IMR-90 (cell line): Measurements from ENCODE around the gene EXOC3L2. TPM values are rescaled to one million over a fixed set of nuclear protein-coding genes. Genes with fewer than 3 reads are reported as not detected.

Experiments used
- ATAC-seq: fragments of 200-7000 bp; cut with Tn5 transposase; 2 replicates; pipeline ENCODE4 v1.9.1; 2020; ENCODE audit warnings: low read depth, mild to moderate bottlenecking, moderate library complexity
- BruUV-seq: library from RNA; stranded (reverse); fragments of 400-500 nt; replicated peaks from 2 replicates; lab custom pipeline; 2021; lab: Mats Ljungman, UMichigan
- CTCF ChIA-PET: fragments of 300-600 bp; formaldehyde crosslinking; extraction: SDS; loops from one replicate; lab custom pipeline; 2021; ENCODE audit warnings: antibody characterized with exemption; lab: Yijun Ruan, JAX
- POLR2A ChIA-PET: fragments of 300-600 bp; sonication (Branson Sonifier 250); formaldehyde crosslinking; loops from one replicate; lab custom pipeline; 2022; ENCODE audit warnings: antibody characterized with exemption; ENCODE audit not compliant: unreplicated experiment; lab: Charles Lee
- DNase-seq: peaks from one replicate; pipeline ENCODE4 v3.0.0; 2013
- H2AFZ ChIP-seq: replicated peaks from 2 replicates; pipeline ENCODE3; 2013; ENCODE audit warnings: low read length, mild to moderate bottlenecking; ENCODE audit not compliant: poor library complexity
- H2AK5ac ChIP-seq: 2 replicates; pipeline ENCODE4 v1.6.1; 2013; ENCODE audit warnings: low read depth, low read length, inconsistent platforms
- H2AK9ac ChIP-seq: replicated peaks from 2 replicates; pipeline ENCODE3; 2013; ENCODE audit warnings: mild to moderate bottlenecking, low read depth, low read length, moderate library complexity; ENCODE audit not compliant: poor library complexity
- H2BK120ac ChIP-seq: 2 replicates; pipeline ENCODE4 v1.6.1; 2013; ENCODE audit warnings: low read depth, low read length, inconsistent platforms
- H2BK15ac ChIP-seq: 3 replicates; pipeline ENCODE4 v1.6.1; 2013; ENCODE audit warnings: low read depth, low read length, inconsistent platforms
- H2BK20ac ChIP-seq: 2 replicates; pipeline ENCODE4 v1.6.1; 2013; ENCODE audit warnings: low read depth, mild to moderate bottlenecking, inconsistent platforms, low read length, moderate library complexity
- H2BK5ac ChIP-seq: 2 replicates; pipeline ENCODE4 v1.6.1; 2013; ENCODE audit warnings: mild to moderate bottlenecking, low read depth, low read length, inconsistent platforms; ENCODE audit not compliant: poor library complexity, severe bottlenecking
- H3K14ac ChIP-seq: replicated peaks from 2 replicates; pipeline ENCODE4 v1.6.1; 2013; ENCODE audit warnings: low read depth, low read length, inconsistent platforms
- H3K18ac ChIP-seq: 2 replicates; pipeline ENCODE4 v1.6.1; 2013; ENCODE audit warnings: low read depth, low read length, control low read depth
- H3K23ac ChIP-seq: 2 replicates; pipeline ENCODE4 v1.6.1; 2013; ENCODE audit warnings: low read depth, low read length, inconsistent platforms
- H3K27ac ChIP-seq: 2 replicates; pipeline ENCODE4 v1.5.1; 2013; ENCODE audit warnings: mild to moderate bottlenecking, control low read depth, low read length; ENCODE audit not compliant: insufficient read depth
- H3K27me3 ChIP-seq: 2 replicates; pipeline ENCODE4 v1.6.1; 2013; ENCODE audit warnings: low read length; ENCODE audit not compliant: control insufficient read depth, insufficient read depth
- H3K36me3 ChIP-seq: 2 replicates; pipeline ENCODE4 v1.6.1; 2013; ENCODE audit warnings: low read length, mixed read lengths; ENCODE audit not compliant: control insufficient read depth, insufficient read depth
- H3K4ac ChIP-seq: 2 replicates; pipeline ENCODE4 v1.6.1; 2013; ENCODE audit warnings: low read depth, low read length, inconsistent platforms
- H3K4me1 ChIP-seq: 2 replicates; pipeline ENCODE4 v1.6.1; 2013; ENCODE audit warnings: low read length, mixed read lengths; ENCODE audit not compliant: control insufficient read depth, insufficient read depth
- H3K4me2 ChIP-seq: 2 replicates; pipeline ENCODE4 v1.6.1; 2013; ENCODE audit warnings: low read depth, mild to moderate bottlenecking, control low read depth, low read length, moderate library complexity
- H3K4me3 ChIP-seq: 2 replicates; pipeline ENCODE4 v1.5.1; 2013; ENCODE audit warnings: low read depth, mild to moderate bottlenecking, control low read depth, low read length, moderate library complexity; ENCODE audit not compliant: insufficient read depth
- H3K56ac ChIP-seq: 2 replicates; pipeline ENCODE4 v1.6.1; 2013; ENCODE audit warnings: low read length, inconsistent platforms; ENCODE audit not compliant: insufficient read depth; ENCODE audit errors: extremely low read depth
- H3K79me1 ChIP-seq, 2 experiments: 2 replicates each; pipeline ENCODE4 v1.6.1; 2013; ENCODE audit warnings: low read length in 2 of 2, inconsistent platforms in 1 of 2, low read depth in 1 of 2
- H3K9ac ChIP-seq: 2 replicates; pipeline ENCODE4 v1.6.1; 2013; ENCODE audit warnings: low read depth, low read length, control low read depth
- H3K9me1 ChIP-seq: 2 replicates; pipeline ENCODE4 v1.6.1; 2013; ENCODE audit warnings: low read length, inconsistent platforms; ENCODE audit not compliant: insufficient read depth
- H3K9me3 ChIP-seq: 2 replicates; pipeline ENCODE4 v1.6.1; 2013; ENCODE audit warnings: low read length; ENCODE audit not compliant: control insufficient read depth, insufficient read depth
- H4K20me1 ChIP-seq: 2 replicates; pipeline ENCODE4 v1.6.1; 2013; ENCODE audit warnings: low read length, inconsistent platforms; ENCODE audit not compliant: insufficient read depth
- H4K5ac ChIP-seq: 2 replicates; pipeline ENCODE4 v1.6.1; 2013; ENCODE audit warnings: mild to moderate bottlenecking, low read depth, low read length, control low read depth
- H4K8ac ChIP-seq, 2 experiments: 2 replicates each; pipeline ENCODE4 v1.6.1; 2013; ENCODE audit warnings: low read depth in 2 of 2, low read length in 2 of 2, control low read depth in 1 of 2, inconsistent platforms in 1 of 2
- H4K91ac ChIP-seq: 2 replicates; pipeline ENCODE4 v1.6.1; 2013; ENCODE audit warnings: low read depth, low read length, inconsistent platforms; ENCODE audit not compliant: insufficient read depth
- CEBPB ChIP-seq: IDR thresholded peaks from 2 replicates; pipeline ENCODE4 v1.6.1; 2012; ENCODE audit warnings: low read depth, low read length, improper control_type of control experiment
- MAZ ChIP-seq: IDR thresholded peaks from 2 replicates; pipeline ENCODE4 v1.6.1; 2012; ENCODE audit warnings: low read depth, mild to moderate bottlenecking, low read length, improper control_type of control experiment, moderate library complexity, borderline replicate concordance
- MXI1 ChIP-seq: IDR thresholded peaks from 2 replicates; pipeline ENCODE4 v1.6.1; 2012; ENCODE audit warnings: low read depth, mild to moderate bottlenecking, low read length, moderate library complexity, borderline replicate concordance
- NFE2L2 ChIP-seq: fragments of 150-350 bp; IDR thresholded peaks from 2 replicates; pipeline ENCODE4 v1.6.1; 2016; ENCODE audit warnings: low read depth, mild to moderate bottlenecking, low read length
- POLR2A ChIP-seq: IDR thresholded peaks from 2 replicates; pipeline ENCODE4 v1.6.1; 2012; ENCODE audit warnings: mild to moderate bottlenecking, low read depth, low read length
- RAD21 ChIP-seq: IDR thresholded peaks from 2 replicates; pipeline ENCODE4 v1.6.1; 2012; ENCODE audit warnings: low read length, improper control_type of control experiment
- RCOR1 ChIP-seq: IDR thresholded peaks from 2 replicates; pipeline ENCODE4 v1.6.1; 2012; ENCODE audit warnings: mild to moderate bottlenecking, low read length, improper control_type of control experiment; ENCODE audit not compliant: insufficient replicate concordance
- SMC3 ChIP-seq: fragments of 150-350 bp; IDR thresholded peaks from 2 replicates; pipeline ENCODE4 v1.6.1; 2016; ENCODE audit warnings: low read depth, mild to moderate bottlenecking, antibody characterized with exemption, low read length, moderate library complexity
- USF2 ChIP-seq: fragments of 150-350 bp; IDR thresholded peaks from 2 replicates; pipeline ENCODE4 v1.6.1; 2017; ENCODE audit warnings: mild to moderate bottlenecking, antibody characterized with exemption, low read length, low read depth
- WGBS, 2 experiments: methylation state at CpG; one replicate each; pipeline versions ENCODE4 v1.1.5 to v1.1.7; 2013; ENCODE audit warnings: missing lambda C conversion rate in 2 of 2; ENCODE audit not compliant: insufficient read length in 1 of 2; ENCODE audit errors: extremely low coverage in 2 of 2; 5-methylcytosine and 5-hydroxymethylcytosine counted together
- dilution Hi-C: fragments of 300-500 bp; cut with HindIII; formaldehyde crosslinking; loops from one replicate; pipeline ENCODE4 v1.14.3; 2018; ENCODE audit warnings: low sequenced_read_pairs; ENCODE audit not compliant: unreplicated experiment
- in situ Hi-C: fragments of 300-500 bp; cut with MboI; formaldehyde crosslinking; loops from 3 replicates; pipeline ENCODE4 v1.14.3; 2019; ENCODE audit warnings: low sequenced_read_pairs, inconsistent platforms, mixed read lengths
- intact Hi-C: fragments of 100-400 bp; cut with micrococcal nuclease; formaldehyde crosslinking; loops from 2 replicates; pipeline ENCODE4 v1.10.0; 2022
- polyA plus RNA-seq, 3 experiments: library from polyadenylated mRNA; depleted of rRNA; stranded (reverse); fragments of >200 nt; gene quantifications; 2 replicates each; pipeline ENCODE4 v1.2.3, GENCODE V29; 2012; ENCODE audit warnings: low replicate concordance in 1 of 3
- total RNA-seq: library from RNA; depleted of rRNA; stranded (reverse); fragments of >200 nt; gene quantifications from 2 replicates; pipeline ENCODE4 v1.2.3, GENCODE V29; 2012

The EXOC3L2 gene
- total and polyA plus RNA-seq, 2 of the 4 experiments (the other 2 are of a cell fraction): 0.03 TPM; not detected in 1

DNA sequence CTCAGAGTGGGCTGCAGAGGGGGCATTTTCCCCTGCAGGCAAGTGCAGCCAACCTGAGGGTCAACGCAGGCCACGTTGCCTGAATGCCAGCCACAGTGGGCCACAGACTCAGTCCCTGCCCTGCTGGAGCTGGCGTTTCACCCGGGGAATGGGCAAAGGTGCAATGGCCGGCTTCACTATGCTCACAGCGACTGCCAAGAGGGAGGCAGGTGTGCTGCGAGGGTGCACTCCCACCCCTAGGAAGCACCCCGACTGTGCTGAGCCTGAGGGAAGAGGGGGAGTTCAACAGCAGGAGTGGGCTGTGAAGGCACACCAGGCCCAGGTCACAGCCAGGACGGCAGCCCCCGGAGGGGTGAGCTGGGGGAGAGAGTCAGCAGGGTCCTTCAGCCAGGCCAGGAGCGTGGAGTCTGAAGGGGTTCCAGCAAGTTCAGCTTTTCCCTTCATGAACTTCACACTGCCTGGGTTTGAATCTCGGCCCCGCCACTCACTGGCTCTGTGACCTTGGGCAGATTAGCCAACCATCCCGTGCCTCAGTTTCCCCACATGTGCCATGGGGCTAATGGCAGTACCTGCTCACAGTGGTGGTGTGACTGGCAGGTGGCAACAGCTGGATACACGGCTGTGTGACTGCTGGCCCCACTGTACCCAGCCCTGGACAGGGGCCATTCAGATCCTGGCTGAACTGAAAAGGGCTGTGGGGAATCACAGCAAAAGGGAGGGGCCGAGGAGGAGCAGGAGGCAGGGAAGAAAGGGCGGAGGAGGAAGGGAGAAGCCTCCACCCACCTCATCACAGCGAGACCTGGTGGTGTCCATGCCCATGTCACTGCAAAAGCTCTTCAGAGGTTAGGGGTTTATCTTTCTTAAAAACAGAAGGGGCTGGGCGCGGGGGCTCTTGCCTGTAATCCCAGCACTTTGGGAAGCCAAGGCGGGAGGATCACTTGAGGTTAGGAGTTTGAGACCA lies 74.8 kb downstream of the EXOC3L2 start:
- no TSS peak for BruUV-seq

More for the DNA sequence above, 74.8 kb downstream of the EXOC3L2 start:
- H3K23ac ChIP-seq: no peak overlapping the region
- peaks cover 2% of the 10 kb centered on the region; the same call in 1 of the 2 replicates for H3K27me3 ChIP-seq
- no peak overlapping the region for H2BK120ac ChIP-seq
- H4K5ac ChIP-seq: no peak overlapping the region
- no peak overlapping the region for H2BK5ac ChIP-seq
- no peaks in the 10 kb centered on the region for H4K20me1 ChIP-seq
- ChIA-PET POLR2A (no interaction called here), CTCF (interaction anchor here (0.9 to 1.4 kb wide), 2 partner anchors 32 to 169 kb away, joined by 3 read pairs; no protein-coding TSS in a partner anchor)
- H3K36me3 ChIP-seq: no peaks in the 10 kb centered on the region
- no peak overlapping the region for H3K27ac ChIP-seq
- H3K4me2 ChIP-seq: no peak overlapping the region
- H3K4me1 ChIP-seq: peaks cover 2% of the 10 kb centered on the region
- H2AK9ac ChIP-seq: no peak overlapping the region
- H4K8ac ChIP-seq: no peak overlapping the region
- intact Hi-C loops (no loop called here), dilution Hi-C loops (no loop called here), in situ Hi-C loops (no loop called here)
- H3K4ac ChIP-seq: no peak overlapping the region
- H4K91ac ChIP-seq: no peak overlapping the region
- no peaks in the 10 kb centered on the region for H3K9me3 ChIP-seq
- H3K4me3 ChIP-seq: no peak overlapping the region
- no peak overlapping the region for H3K18ac ChIP-seq
- DNase-seq (no peak), ATAC-seq (no peak)
- no peak overlapping the region for H2BK15ac ChIP-seq
- peak overlapping the region; percentile 21 for H2AFZ ChIP-seq
- no peaks in the 10 kb centered on the region for H3K9me1 ChIP-seq
- no peak overlapping the region for H3K9ac ChIP-seq
- H2AK5ac ChIP-seq: no peak overlapping the region
- no peak overlapping the region for H3K56ac ChIP-seq
- no peak overlapping the region for H3K14ac ChIP-seq
- H2BK20ac ChIP-seq: no peak overlapping the region
- H3K79me1 ChIP-seq: no peaks in the 10 kb centered on the region
- TF ChIP-seq NFE2L2 (no peak), POLR2A (no peak), USF2 (no peak), RAD21 (no peak), CEBPB (no peak), SMC3 (no peak), MXI1 (no peak), RCOR1 (no peak), MAZ (no peak)
- WGBS, 2 experiments: 84% methylated on average over 10 of the region's 21 CpGs; no CpG with 5 or more reads in 1 of the 2 experiments
